BE2C (cell line): ENCODE data around the gene FBLN1.

Experiments
- DNase-seq: peaks from one replicate; pipeline ENCODE4 v3.0.0-alpha.2; 2020
- H3K27me3 ChIP-seq: fragments of 250-450 bp; sonication (Bioruptor Pico); 2 replicates; pipeline ENCODE4 v1.5.1; 2020; ENCODE audit warnings: mild to moderate bottlenecking
- H3K36me3 ChIP-seq: fragments of 250-450 bp; sonication (Bioruptor Pico); 2 replicates; pipeline ENCODE4 v1.5.1; 2020; ENCODE audit warnings: mild to moderate bottlenecking
- H3K4me1 ChIP-seq: fragments of 250-450 bp; sonication (Bioruptor Pico); 2 replicates; pipeline ENCODE4 v1.5.1; 2020
- H3K4me3 ChIP-seq: 2 replicates; pipeline ENCODE4 v1.5.1; 2011; ENCODE audit warnings: low read depth, low read length
- H3K9me3 ChIP-seq: fragments of 250-450 bp; sonication (Bioruptor Pico); 2 replicates; pipeline ENCODE4 v1.5.1; 2020
- TF ChIP-seq, protein P1 (sequence below): IDR thresholded peaks from 2 replicates; pipeline ENCODE4 v1.5.1; 2012; ENCODE audit warnings: mild to moderate bottlenecking, low read depth, low read length

Gene FBLN1

GRCh38 chr22:45504373-45505341, 2.0 kb downstream of the FBLN1 start:
- no peaks in the 10 kb centered on the region for H3K27me3 ChIP-seq
- DNase-seq, result no peak
- no peak overlapping the region for H3K4me3 ChIP-seq
- H3K4me1 ChIP-seq, result no peaks in the 10 kb centered on the region
- no peaks in the 10 kb centered on the region for H3K36me3 ChIP-seq
- no peaks in the 10 kb centered on the region for H3K9me3 ChIP-seq
- TF ChIP-seq, protein P1, sequence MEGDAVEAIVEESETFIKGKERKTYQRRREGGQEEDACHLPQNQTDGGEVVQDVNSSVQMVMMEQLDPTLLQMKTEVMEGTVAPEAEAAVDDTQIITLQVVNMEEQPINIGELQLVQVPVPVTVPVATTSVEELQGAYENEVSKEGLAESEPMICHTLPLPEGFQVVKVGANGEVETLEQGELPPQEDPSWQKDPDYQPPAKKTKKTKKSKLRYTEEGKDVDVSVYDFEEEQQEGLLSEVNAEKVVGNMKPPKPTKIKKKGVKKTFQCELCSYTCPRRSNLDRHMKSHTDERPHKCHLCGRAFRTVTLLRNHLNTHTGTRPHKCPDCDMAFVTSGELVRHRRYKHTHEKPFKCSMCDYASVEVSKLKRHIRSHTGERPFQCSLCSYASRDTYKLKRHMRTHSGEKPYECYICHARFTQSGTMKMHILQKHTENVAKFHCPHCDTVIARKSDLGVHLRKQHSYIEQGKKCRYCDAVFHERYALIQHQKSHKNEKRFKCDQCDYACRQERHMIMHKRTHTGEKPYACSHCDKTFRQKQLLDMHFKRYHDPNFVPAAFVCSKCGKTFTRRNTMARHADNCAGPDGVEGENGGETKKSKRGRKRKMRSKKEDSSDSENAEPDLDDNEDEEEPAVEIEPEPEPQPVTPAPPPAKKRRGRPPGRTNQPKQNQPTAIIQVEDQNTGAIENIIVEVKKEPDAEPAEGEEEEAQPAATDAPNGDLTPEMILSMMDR, result no peak

DNA sequence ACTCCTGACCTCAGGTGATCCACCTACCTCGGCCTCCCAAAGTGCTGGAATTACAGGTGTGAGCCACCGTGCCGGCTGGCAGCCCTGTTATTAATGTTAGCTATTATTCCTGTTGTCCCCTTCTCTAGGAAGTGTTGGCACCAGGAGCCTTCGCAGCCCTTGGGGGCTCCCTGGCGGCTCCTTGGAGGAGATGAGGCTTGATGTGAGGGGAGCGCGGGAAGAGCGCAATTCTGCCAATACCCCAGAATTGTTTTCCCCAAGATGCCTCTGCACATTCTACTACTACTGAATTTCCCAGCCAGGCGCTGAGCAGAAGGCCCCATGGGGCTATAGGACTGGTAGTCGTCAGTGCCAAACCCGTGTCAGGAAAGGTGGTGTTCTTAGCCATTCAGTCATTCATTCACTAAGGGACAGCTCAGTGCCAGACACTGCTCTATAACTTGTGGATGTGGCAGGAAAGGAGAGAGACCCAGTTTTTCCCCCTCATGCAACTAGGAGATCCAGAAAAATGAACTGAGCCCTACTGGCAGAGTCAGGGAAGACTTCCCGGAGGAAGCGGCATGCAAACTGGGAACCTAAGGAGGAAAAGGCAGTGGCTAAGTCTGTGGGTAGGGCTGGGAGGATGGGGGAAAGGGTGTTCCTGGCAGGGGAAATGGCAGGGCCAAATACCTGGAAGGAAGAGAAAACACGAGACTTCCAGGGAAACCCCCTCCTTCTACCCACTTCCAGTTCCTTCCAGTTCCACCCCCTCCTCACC, 3.5 kb downstream of the FBLN1 start:
- Histone ChIP-seq H3K9me3 (no peaks in the 10 kb centered on the region), H3K4me3 (no peak overlapping the region), H3K4me1 (no peaks in the 10 kb centered on the region), H3K36me3 (no peaks in the 10 kb centered on the region), H3K27me3 (no peaks in the 10 kb centered on the region)
- no peak for DNase-seq
- TF ChIP-seq, protein P1, result no peak

DNA sequence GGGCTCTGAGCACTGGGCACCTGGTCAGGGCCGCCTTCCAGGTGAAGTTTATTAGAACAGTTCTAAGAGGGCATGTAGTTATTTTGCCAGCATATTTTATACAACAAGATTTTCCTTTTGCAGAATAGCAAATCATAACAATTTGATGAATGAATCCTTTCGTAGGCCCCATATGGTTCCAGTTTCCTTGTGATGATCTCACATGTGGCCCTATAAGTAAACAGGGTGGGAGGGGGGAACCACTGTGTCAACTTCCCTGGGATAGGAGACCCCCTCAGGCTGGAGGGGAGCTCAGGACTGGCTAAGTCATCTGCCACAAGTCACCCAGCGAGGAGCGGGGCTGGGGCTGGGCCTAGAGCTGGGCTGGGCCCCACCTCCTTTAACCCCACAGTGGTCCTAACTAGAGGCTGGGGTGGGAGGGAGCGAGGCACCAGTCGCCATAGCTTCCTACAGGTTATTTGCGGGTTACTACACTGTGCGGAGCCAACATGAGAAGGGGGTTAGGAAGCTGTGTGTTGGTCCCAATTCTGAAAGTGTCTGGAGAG, 4.2 kb downstream of the FBLN1 start:
- Histone ChIP-seq H3K36me3 (no peaks in the 10 kb centered on the region), H3K27me3 (no peaks in the 10 kb centered on the region), H3K9me3 (no peaks in the 10 kb centered on the region), H3K4me3 (no peak overlapping the region), H3K4me1 (no peaks in the 10 kb centered on the region)
- TF ChIP-seq, protein P1, result no peak
- no peak for DNase-seq

DNA sequence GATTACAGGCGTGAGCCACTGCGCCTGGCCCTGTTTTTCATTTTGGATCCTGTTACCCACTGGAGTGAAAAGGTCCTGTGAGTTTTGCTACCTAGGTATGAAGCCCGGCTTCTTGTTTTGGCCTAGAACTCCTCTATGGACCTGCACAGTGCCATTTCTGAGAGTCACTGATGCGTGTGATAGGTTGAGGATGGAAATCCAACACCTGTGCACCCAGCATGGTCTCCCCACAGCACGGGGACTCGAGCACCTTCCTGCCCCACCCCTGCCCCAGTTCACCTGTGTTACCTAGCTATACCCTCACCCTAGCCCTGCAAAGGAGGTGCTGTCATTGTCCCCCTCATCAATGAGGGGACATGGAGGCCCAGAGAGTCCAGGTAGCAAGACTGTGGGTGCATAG, 5.1 kb downstream of the FBLN1 start:
- H3K36me3 ChIP-seq, result no peaks in the 10 kb centered on the region
- H3K4me3 ChIP-seq, result no peak overlapping the region
- H3K9me3 ChIP-seq, result no peaks in the 10 kb centered on the region
- H3K4me1 ChIP-seq, result no peaks in the 10 kb centered on the region
- no peak for DNase-seq
- no peaks in the 10 kb centered on the region for H3K27me3 ChIP-seq
- TF ChIP-seq, protein P1, result no peak

DNA sequence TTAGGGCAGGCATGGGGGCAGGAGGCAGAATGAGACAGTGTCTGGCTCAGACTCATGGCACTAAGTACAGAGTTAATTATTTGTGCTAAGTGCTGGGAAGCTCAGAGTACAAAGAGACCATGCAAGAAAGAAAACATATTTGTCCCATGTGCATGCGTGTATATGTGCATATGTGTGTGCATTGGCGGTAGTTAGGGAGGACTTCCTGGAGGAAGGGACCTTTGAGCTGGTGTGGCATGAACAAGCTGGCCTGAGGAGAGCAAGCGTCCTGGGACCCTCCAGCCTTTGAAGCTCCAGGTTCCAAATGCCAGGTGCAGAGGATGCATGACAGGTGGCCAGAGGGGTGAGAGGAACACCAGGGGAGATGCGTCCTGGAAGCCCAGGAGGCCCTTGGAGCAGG, 6.1 kb downstream of the FBLN1 start:
- no peak for DNase-seq
- Histone ChIP-seq H3K4me3 (no peak overlapping the region), H3K4me1 (no peaks in the 10 kb centered on the region), H3K9me3 (no peaks in the 10 kb centered on the region), H3K36me3 (no peaks in the 10 kb centered on the region), H3K27me3 (no peaks in the 10 kb centered on the region)
- TF ChIP-seq, protein P1, result no peak
